ENCODE measurements around the gene PRKCQ. TPM values are rescaled to one million over a fixed set of nuclear protein-coding genes. Genes with fewer than 3 reads are reported as not detected.

The PRKCQ gene
- total RNA-seq, 1 experiment from 2014 or later = 0.73 TPM

GRCh38 chr10:6491841-6492609, 88.1 kb downstream of the PRKCQ start:
- no peak overlapping the region for H3K4me3 Mint-ChIP-seq (ENCODE audit: low read depth, unreplicated experiment)
- H3K27ac Mint-ChIP-seq (ENCODE audit: unreplicated experiment) = no peak overlapping the region
- no TSS peak for BruUV-seq (replicated peaks)
- CTCF ChIA-PET = no interaction called here
- no peak for TF ChIP-seq CTCF (IDR thresholded peaks at IDR 0.05; ENCODE audit: unreplicated experiment)
- no peak for DNase-seq
- intact Hi-C loops (cut with micrococcal nuclease; ENCODE audit: unreplicated experiment) = no loop called here
- H3K9me3 Mint-ChIP-seq (ENCODE audit: low read depth, unreplicated experiment) = no peaks in the 10 kb centered on the region
- H3K36me3 Mint-ChIP-seq (ENCODE audit: insufficient read depth, unreplicated experiment) = no peaks in the 10 kb centered on the region
- H3K27me3 Mint-ChIP-seq (ENCODE audit: unreplicated experiment) = peaks cover 51% of the 10 kb centered on the region
- no peaks in the 10 kb centered on the region for H3K4me1 Mint-ChIP-seq (ENCODE audit: low read depth, unreplicated experiment)

GRCh38 chr10:6490614-6491013, 89.5 kb downstream of the PRKCQ start:
- Mint-ChIP-seq H3K36me3 (ENCODE audit: insufficient read depth, unreplicated experiment) (no peaks in the 10 kb centered on the region), H3K9me3 (ENCODE audit: low read depth, unreplicated experiment) (no peaks in the 10 kb centered on the region), H3K27me3 (ENCODE audit: unreplicated experiment) (peaks cover 65% of the 10 kb centered on the region), H3K4me1 (ENCODE audit: low read depth, unreplicated experiment) (no peaks in the 10 kb centered on the region), H3K27ac (ENCODE audit: unreplicated experiment) (no peak overlapping the region), H3K4me3 (ENCODE audit: low read depth, unreplicated experiment) (no peak overlapping the region)
- no peak for TF ChIP-seq CTCF (IDR thresholded peaks at IDR 0.05; ENCODE audit: unreplicated experiment)
- BruUV-seq (replicated peaks) = no TSS peak
- no peak for DNase-seq
- CTCF ChIA-PET = no interaction called here
- intact Hi-C loops (cut with micrococcal nuclease; ENCODE audit: unreplicated experiment) = no loop called here

GRCh38 chr10:6487920-6488319, 92.2 kb downstream of the PRKCQ start:
- no TSS peak for BruUV-seq (replicated peaks)
- Mint-ChIP-seq H3K4me3 (ENCODE audit: low read depth, unreplicated experiment) (no peak overlapping the region), H3K27ac (ENCODE audit: unreplicated experiment) (no peak overlapping the region), H3K9me3 (ENCODE audit: low read depth, unreplicated experiment) (no peaks in the 10 kb centered on the region), H3K4me1 (ENCODE audit: low read depth, unreplicated experiment) (no peaks in the 10 kb centered on the region), H3K36me3 (ENCODE audit: insufficient read depth, unreplicated experiment) (no peaks in the 10 kb centered on the region), H3K27me3 (ENCODE audit: unreplicated experiment) (peaks cover 76% of the 10 kb centered on the region)
- DNase-seq = no peak
- TF ChIP-seq CTCF (IDR thresholded peaks at IDR 0.05; ENCODE audit: unreplicated experiment) = no peak
- intact Hi-C loops (cut with micrococcal nuclease; ENCODE audit: unreplicated experiment) = no loop called here
- CTCF ChIA-PET = no interaction called here

- Mint-ChIP-seq H3K27me3 (ENCODE audit: unreplicated experiment) (peaks cover 76% of the 10 kb centered on the region), H3K36me3 (ENCODE audit: insufficient read depth, unreplicated experiment) (no peaks in the 10 kb centered on the region), H3K4me3 (ENCODE audit: low read depth, unreplicated experiment) (no peak overlapping the region), H3K9me3 (ENCODE audit: low read depth, unreplicated experiment) (no peaks in the 10 kb centered on the region), H3K4me1 (ENCODE audit: low read depth, unreplicated experiment) (no peaks in the 10 kb centered on the region), H3K27ac (ENCODE audit: unreplicated experiment) (no peak overlapping the region)
- no TSS peak for BruUV-seq (replicated peaks)
- CTCF ChIA-PET = no interaction called here
- no peak for DNase-seq
- intact Hi-C loops (cut with micrococcal nuclease; ENCODE audit: unreplicated experiment) = no loop called here
- TF ChIP-seq CTCF (IDR thresholded peaks at IDR 0.05; ENCODE audit: unreplicated experiment) = no peak
Observed at GRCh38 chr10:6486309-6486708, 93.8 kb downstream of the PRKCQ start.

All from Calu3 (cell line).